ENCODE results near the gene CUX1. TPM values are rescaled to one million over a fixed set of nuclear protein-coding genes. Genes with fewer than 3 reads are reported as not detected.
A peak's percentile ranks its signal among the peaks of the same experiment; 100 is the strongest.

Gene CUX1
- total and polyA plus RNA-seq, 2 of the 13 experiments (the other 11 are each of a cell fraction or from before 2014, with no cell fraction given) = 13.7 to 14.9 TPM

- POLR2A ChIA-PET = interaction anchor here (0.5 kb wide), 1 partner anchor 206 kb away, joined by 3 read pairs; no protein-coding TSS in a partner anchor
- Histone ChIP-seq H3K9me3 (ENCODE audit: low read length) (no peaks in the 10 kb centered on the region), H3K4me3 (replicated peaks in 1 of 3; ENCODE audit: insufficient read depth in 1 of 3, low read depth in 2 of 3, low read length in 3 of 3) (no peak overlapping the region), H3K79me2 (ENCODE audit: insufficient read depth, low read length) (peaks cover 65% of the 10 kb centered on the region), H3K27me3 (ENCODE audit: control insufficient read depth in 1 of 2, insufficient read depth in 2 of 2, low read length in 2 of 2) (no peaks in the 10 kb centered on the region), H3K4me1 (ENCODE audit: insufficient read depth, low read length) (peaks cover 58% of the 10 kb centered on the region), H3K36me3 (replicated peaks in 1 of 2; ENCODE audit: control insufficient read depth in 1 of 2, insufficient read depth in 2 of 2, low read length in 2 of 2) (no peaks in the 10 kb centered on the region), H3K27ac (ENCODE audit: extremely low read length, insufficient read depth, low read length) (peak overlapping the region; percentile 13), H2AFZ (ENCODE audit: low read length) (no peak overlapping the region), H3K4me2 (ENCODE audit: low read depth, low read length) (no peak overlapping the region), H3K9ac (ENCODE audit: insufficient read depth, low read depth, low read length) (no peak overlapping the region), H4K20me1 (ENCODE audit: insufficient read depth, low read length) (peaks cover 11% of the 10 kb centered on the region)
- in situ Hi-C loops (cut with HindIII; ENCODE audit: extremely low pct_ligation_motif_present, low pct_unique_long_range_greater_than_20kb) = no loop called here
- BruUV-seq (replicated peaks) = no TSS peak
- FAIRE-seq = no peak
- intact Hi-C loops (cut with micrococcal nuclease; ENCODE audit: unreplicated experiment) = loop anchor here (10.0 kb wide), 1 partner anchor 130 kb away; no protein-coding TSS in a partner anchor
- no peak for ATAC-seq
- TF ChIP-seq, protein P1, sequence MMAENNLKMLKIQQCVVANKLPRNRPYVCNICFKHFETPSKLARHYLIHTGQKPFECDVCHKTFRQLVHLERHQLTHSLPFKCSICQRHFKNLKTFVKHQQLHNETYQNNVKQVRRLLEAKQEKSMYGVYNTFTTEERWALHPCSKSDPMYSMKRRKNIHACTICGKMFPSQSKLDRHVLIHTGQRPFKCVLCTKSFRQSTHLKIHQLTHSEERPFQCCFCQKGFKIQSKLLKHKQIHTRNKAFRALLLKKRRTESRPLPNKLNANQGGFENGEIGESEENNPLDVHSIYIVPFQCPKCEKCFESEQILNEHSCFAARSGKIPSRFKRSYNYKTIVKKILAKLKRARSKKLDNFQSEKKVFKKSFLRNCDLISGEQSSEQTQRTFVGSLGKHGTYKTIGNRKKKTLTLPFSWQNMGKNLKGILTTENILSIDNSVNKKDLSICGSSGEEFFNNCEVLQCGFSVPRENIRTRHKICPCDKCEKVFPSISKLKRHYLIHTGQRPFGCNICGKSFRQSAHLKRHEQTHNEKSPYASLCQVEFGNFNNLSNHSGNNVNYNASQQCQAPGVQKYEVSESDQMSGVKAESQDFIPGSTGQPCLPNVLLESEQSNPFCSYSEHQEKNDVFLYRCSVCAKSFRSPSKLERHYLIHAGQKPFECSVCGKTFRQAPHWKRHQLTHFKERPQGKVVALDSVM (CRISPR knock-in tag; IDR thresholded peaks at IDR 0.05) = peak; percentile 55; the same call in 1 of the 2 replicates
- TF ChIP-seq PRDM10 (CRISPR knock-in tag; IDR thresholded peaks at IDR 0.05; ENCODE audit: low read depth) = peak; percentile 73
- TF ChIP-seq ZBTB3 (CRISPR knock-in tag; IDR thresholded peaks at IDR 0.05; ENCODE audit: borderline replicate concordance, low read depth) = no peak
- CTCF ChIA-PET (ENCODE audit: low intra/inter-chr PET ratio, low total read pairs) = no interaction called here
- 91% methylated on average over 13 of the region's 13 CpGs for WGBS (ENCODE audit: low lambda C conversion rate)
- no peak for DNase-seq (ENCODE audit: low spot score)
These were observed 67.5 kb downstream of the CUX1 start for GRCh38 chr7:101884671-101885596.
